Kidney glomerular epithelial cell (primary cell): ENCODE measurements around the gene MALAT1.
"Not testable (repeated sequence)": the region's sequence is repeated elsewhere in the genome, so short reads cannot be mapped to it uniquely, and the experiment has no call there.

Experiments used
- DNase-seq: peaks from one replicate; lab custom pipeline; 2025; lab: John Stamatoyannopoulos, UW

MALAT1 gene

DNA sequence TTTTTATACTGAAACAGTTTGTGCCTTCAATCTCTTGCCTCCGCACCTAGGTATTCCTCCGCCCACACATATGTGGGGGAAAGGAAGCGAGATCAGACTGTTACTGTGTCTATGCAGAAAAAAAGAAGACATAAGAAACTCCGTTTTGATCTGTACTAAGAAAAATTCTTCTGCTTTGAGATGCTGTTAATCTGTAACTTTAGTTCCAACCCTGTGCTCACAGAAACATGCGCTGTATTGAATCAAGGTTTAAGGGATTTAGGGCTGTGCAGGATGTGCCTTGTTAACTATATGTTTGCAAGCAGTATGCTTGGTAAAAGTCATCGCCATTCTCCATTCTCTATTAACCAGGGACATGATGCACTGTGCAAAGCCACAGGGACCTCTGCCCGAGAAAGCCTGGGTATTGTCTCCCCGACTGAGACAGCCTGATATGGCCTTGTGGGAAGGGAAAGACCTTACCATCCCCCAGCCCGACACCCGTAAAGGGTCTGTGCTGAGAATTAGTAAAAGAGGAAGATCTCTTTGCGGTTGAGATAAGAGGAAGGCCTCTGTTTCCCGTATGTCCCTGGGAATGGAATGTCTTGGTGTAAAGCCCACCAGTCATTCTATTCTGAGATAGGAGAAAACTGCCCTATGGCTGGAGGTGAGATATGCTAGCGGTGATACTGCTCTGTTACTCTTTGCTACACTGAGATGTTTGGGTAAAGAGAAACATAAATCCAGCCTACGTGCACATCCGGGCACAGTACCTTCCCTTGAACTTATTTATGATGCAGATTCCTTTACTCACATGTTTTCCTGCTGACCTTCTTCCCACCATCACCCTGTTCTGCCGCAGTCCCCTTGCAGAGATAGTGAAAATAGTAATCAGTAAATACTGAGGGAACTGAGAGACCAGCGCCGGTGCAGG lies 24.1 kb downstream of the MALAT1 start:
- not testable (repeated sequence) for DNase-seq

- not testable (repeated sequence) for DNase-seq
These were observed 24.8 kb downstream of the MALAT1 start for GRCh38 chr11:65523631-65523968.

- no peak for DNase-seq
These were observed 25.3 kb downstream of the MALAT1 start for GRCh38 chr11:65524014-65524740.

DNA sequence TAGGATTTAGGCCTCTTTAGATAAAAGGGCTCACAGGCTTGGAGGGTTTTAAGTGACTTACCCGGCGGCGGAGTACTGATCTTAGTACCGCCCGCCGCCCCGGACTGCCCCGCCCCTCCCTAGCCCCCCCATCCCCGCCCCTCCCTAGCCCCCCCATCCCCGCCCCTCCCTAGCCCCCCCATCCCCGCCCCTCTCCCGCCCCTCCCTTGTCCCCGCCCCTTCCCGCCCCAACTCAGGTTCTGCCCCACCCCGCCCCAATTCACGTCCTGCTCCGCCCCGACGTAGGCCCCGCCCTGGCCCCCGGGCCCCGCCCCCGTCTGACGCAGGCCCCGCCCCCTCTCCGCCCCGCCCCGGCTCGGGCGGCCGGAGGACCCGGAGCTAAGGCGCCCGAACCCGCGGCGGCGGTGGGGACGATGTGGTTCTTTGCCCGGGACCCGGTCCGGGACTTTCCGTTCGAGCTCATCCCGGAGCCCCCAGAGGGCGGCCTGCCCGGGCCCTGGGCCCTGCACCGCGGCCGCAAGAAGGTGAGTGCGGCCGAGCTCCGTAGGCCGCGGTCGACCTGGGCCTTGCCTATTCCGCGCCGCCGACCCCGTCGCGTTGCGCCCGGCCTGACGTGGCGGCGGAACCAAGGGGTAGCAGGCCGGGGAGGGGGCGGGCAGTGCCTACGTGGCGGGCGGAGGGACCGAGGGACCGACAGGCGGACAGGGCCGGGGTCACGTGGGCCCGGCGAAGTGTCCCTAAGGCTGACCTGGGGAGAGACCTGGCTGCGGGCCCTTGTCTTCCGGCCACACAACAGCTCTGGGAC lies 26.1 kb downstream of the MALAT1 start, which contains the start of gene SCYL1:
Gene SCYL1 (plus strand): TSS at position 343 of the 805 bp plus-strand sequence. CDS start 71 bp downstream, at position 414.
- no peak for DNase-seq

- no peak for DNase-seq
These were observed 27.0 kb downstream of the MALAT1 start for GRCh38 chr11:65525546-65526480.

- no peak for DNase-seq
These were observed 27.9 kb downstream of the MALAT1 start for GRCh38 chr11:65526744-65527143.

DNA sequence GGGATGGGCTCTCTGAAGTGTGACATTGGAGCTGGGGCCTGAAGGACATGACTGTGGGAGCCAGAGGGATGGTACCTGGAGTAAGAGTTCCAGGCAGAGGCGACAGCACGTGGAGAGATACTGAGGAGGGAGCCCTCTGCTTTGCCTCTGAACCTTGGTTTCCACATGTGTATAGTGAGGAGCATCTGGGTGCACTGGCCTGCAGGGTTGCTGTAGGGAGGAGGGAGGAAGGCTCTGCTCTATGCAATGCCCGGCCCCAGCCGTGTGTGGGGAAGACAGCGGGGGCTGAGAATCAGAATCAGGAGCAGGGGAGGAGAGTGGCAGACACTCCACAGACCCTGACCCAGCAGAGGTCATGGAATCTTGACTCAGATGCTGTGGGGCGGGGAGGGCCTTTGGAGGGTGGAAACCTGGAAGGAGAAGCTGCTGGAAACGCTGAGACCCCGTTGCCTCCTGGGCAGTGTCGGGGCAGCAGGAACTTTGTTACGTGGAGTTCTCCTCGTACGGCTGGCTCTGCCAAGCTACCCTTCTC lies 30.0 kb downstream of the MALAT1 start:
- no peak for DNase-seq

DNA sequence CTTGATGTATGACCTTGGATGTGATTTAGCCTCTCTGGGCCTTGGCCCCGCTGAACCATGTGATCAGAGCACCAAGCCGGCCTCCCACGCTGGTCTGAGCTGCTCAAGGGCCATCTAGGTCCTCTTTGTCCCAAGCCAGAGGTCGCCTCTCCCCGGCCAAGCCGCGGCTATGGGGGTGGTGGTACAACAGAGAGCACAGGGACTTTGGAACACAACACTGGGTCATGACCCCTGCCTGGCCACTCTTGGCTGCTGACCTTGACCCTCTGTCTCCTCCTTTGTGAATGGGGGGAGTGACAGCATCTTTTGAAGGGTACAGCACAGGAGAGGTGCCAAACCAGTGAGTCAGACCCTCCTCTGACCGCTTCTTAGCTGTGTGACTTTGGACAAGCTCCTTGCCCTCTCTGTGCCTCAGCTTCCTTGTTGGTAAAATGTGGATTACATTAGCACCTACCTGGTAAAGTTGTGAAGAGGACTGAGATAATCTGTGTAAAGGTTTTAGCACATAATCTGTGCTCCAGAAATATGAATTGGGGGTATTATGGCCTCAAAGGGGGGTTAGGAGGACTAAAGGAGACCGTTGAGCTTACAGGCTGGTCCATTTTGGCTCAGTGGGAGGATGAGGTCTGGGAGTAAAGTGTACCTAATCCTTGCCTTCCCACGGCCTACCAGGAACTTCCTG lies 30.8 kb downstream of the MALAT1 start:
- no peak for DNase-seq

DNA sequence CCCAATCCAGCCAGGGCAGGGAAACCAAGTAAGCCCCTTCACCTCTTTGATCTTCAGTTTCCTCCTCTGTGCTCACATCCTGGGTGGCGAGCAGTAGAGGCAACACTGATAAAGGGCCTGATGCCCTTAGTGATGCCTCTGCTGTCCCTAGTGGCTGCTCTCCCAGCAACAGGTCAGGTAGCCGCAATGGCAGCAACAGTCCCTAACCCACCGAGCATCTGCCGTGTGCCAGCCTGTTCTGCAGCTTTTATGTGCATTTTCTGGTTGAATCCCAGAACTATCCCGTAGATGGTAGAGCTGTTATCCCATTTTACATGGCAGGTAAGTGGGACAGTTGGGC lies 31.3 kb downstream of the MALAT1 start:
- no peak for DNase-seq

DNA sequence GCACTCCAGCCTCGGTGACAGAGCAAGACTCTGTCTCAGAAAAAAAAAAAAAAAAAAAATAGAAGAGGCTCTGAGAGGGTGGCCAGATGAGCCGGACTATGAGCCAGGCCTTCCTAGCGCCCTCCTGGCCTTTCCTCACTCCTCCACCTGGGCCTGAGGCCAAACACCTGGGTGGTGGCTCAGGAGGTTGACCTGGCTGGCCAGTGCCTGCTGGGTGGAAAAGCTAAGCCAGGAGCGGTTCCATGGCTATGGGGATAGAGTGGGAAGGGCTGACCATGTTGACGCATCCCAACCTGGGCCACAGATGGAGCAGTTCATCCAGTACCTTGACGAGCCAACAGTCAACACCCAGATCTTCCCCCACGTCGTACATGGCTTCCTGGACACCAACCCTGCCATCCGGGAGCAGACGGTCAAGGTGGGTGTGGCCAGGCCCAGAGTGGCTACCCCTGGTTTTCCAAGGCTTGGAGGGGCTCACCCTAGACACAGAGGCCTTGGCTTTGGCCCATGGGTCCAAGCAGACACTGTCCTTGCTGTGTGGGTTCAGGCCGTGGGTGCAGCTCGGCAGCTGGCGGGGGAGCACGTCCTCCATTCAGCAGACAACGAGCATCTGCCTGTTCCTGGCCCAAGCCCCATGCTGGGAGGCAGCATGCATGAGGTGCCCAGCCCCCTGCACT lies 33.7 kb downstream of the MALAT1 start:
- DNase-seq: no peak

GRCh38 chr11:65535102-65535501 lies 36.3 kb downstream of the MALAT1 start:
- no peak for DNase-seq

DNA sequence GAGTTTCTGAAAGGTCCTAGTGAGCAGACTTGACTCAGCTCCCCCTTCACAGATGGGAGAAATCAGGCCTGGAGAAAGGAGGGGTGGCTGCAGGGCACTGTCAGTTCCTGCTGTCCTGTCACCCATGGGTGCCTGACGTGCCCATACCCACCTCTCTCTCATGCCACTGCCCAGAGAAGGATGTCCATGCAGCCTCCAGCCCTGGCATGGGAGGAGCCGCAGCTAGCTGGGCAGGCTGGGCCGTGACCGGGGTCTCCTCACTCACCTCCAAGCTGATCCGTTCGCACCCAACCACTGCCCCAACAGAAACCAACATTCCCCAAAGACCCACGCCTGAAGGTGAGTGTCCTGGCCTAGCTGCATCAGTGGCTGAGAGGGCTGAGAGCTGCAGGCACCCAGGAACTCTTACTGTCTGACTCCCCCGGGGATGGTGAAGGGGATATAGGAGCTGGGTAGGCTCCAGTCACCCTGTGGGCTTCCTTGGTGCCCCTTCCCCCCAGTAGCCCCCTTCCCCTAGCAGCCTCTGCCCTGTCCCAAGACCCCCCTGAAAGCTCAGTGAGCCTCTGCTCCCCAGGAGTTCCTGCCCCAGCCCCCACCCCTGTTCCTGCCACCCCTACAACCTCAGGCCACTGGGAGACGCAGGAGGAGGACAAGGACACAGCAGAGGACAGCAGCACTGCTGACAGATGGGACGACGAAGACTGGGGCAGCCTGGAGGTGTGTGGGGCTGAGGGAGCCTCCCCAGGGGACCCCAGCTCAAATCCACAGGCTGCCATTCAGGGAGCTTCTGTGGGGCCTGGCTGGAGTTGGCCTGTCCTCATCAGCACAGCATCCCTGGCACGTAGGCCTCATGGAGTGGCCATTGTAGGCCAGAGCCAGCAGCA lies 37.8 kb downstream of the MALAT1 start:
- DNase-seq: no peak

DNA sequence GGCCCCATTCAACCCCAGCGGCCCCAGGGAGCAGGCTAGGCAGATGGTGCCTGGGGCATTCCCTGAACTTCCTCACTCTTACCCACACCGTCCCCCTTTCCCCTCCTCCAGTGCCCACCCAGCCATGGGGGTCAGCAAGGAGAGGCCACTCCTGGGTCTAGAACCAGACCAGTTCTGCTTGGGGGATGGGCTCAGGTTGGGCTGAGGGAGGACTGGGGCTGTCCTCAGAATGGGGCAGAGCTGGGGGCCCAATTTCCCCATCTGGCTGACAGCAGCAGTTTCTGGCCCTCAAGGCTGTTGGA lies 38.4 kb downstream of the MALAT1 start:
- no peak for DNase-seq

GRCh38 chr11:65537620-65538231 lies 38.9 kb downstream of the MALAT1 start:
- no peak for DNase-seq

GRCh38 chr11:65538232-65538914 lies 39.5 kb downstream of the MALAT1 start:
- DNase-seq: no peak

DNA sequence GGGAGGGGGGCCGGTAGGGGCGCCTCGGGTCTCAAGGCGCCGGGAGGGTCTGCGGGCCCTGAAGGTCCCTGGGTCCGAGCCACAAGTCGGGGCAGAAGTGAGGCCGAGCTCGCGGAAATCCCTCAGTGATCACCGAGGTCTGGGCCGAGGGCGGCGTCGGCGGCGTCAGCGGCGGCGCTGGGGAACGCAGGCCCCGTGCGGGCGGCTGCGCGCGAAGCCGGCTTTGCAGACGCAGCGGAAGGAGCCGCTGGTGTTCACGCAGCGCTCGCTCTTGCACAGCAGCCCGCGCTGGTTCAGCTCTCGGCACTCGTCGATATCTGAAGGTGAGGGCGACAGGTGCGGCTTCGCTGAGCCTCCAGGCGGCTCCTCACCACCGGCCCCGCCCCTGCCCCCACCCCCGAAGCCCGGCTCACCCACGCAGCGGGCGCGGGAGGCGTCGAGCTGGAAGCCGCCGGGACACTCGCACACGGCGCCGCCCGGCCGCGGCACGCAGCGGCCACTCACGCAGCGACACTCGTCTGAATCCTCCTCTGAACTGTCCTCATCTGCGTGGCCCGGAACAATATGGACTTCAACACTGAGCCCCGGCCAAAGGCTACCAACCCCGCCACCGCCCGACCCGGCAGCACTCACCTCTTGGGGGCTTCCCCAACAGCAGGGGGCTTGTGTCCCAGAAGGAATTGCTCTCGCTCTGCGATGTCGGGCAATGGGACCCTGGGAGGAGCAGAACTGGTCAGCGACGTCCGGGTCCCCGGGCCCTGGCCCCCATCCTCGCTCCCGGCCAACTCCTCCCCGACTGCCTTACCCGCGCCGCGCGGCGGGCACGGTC lies 40.3 kb downstream of the MALAT1 start:
- no peak for DNase-seq

DNA sequence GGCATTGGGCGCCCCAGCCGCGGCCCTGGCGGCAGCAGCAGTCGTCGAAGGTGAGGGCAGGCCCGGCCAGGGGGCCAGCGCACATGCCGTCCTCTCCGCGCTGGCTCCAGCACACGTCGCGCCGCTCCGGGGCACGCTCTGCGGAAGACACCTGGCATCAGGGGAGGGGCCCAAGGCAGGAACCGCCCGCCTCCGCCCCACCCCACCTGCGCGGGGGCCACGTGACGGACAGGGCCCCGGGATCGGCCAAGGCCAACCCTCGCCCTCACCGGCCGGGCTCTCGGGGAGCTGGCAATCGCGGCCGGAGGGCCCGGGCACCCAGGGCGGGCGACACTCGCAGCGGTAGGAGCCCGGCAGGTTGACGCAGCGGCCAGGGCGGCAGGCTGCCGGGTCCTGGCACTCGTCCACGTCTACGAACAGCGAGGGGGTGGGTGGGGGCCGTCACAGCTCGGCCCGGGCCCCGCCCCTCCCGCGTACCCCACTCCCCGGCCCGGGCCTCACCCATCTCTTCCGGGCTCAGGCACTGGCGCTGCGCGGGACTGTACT lies 41.0 kb downstream of the MALAT1 start:
- no peak for DNase-seq
